Peyer's patch (tissue), 4 donors: ENCODE results near the gene SUGP2.

Experiments
- CTCF ChIP-seq, 6 experiments: fragments of 450-650 bp in 4 of 6; fragments of 200-600 bp in 2 of 6; sonication (generic) in 1 of 6; IDR thresholded peaks; one replicate each; pipeline ENCODE4 v1.5.1; 2017 to 2019; ENCODE audit warnings: antibody characterized with exemption in 6 of 6, mild to moderate bottlenecking in 3 of 6, moderate library complexity in 1 of 6
- POLR2A ChIP-seq, 2 donors: fragments of 450-650 bp; IDR thresholded peaks; one replicate each; pipeline ENCODE4 v1.5.1; 2017; ENCODE audit warnings: antibody characterized with exemption in 2 of 2, mild to moderate bottlenecking in 2 of 2, moderate library complexity in 2 of 2

- no peak for TF ChIP-seq CTCF (IDR thresholded peaks at IDR 0.05)
- no peak for TF ChIP-seq POLR2A (IDR thresholded peaks at IDR 0.05)
Observed at GRCh38 chr19:19004144-19004543, 29.2 kb downstream of the SUGP2 start.
